SK-N-SH (cell line): ENCODE results near the gene IPPK. TPM values are rescaled to one million over a fixed set of nuclear protein-coding genes. Genes with fewer than 3 reads are reported as not detected.

Experiments used
- CTCF ChIA-PET: fragments of 300-600, 350-600 bp; formaldehyde crosslinking; extraction: SDS; loops from one replicate; lab custom pipeline; 2021; lab: Yijun Ruan, JAX
- POLR2A ChIA-PET: fragments of 350-600 bp; sonication (Branson Sonifier 250); formaldehyde crosslinking; extraction: SDS; loops from one replicate; lab custom pipeline; 2020; ENCODE audit warnings: antibody characterized with exemption, inconsistent platforms; lab: Yijun Ruan, JAX
- DNase-seq: peaks from one replicate; pipeline ENCODE4 v3.0.0; 2012
- H2AFZ ChIP-seq: fragments of 200-600 bp; sonication (generic); 2 replicates; pipeline ENCODE4 v1.8.1; 2016; ENCODE audit warnings: antibody characterized with exemption, mild to moderate bottlenecking, low read depth
- H3F3A ChIP-seq: fragments of 200-600 bp; sonication (generic); replicated peaks from 2 replicates; pipeline ENCODE3; 2016; ENCODE audit warnings: antibody characterized with exemption, mild to moderate bottlenecking; ENCODE audit not compliant: insufficient read depth
- H3K27ac ChIP-seq, 2 experiments: fragments of 200-500 bp in 1 of 2; fragments of 200-600 bp in 1 of 2; sonication (Bioruptor generic) in 1 of 2; sonication (generic), shearing (Covaris generic) in 1 of 2; 2 replicates each; pipeline versions ENCODE4 v1.5.1 to v1.6.1; 2014 to 2016; ENCODE audit warnings: low read depth in 2 of 2, inconsistent platforms in 1 of 2, low read length in 1 of 2, mild to moderate bottlenecking in 1 of 2, mixed read lengths in 1 of 2
- H3K27me3 ChIP-seq: fragments of 200-600 bp; sonication (generic), shearing (Covaris generic); 2 replicates; pipeline ENCODE4 v1.6.1; 2016; ENCODE audit warnings: mixed run types; ENCODE audit not compliant: insufficient read depth
- H3K36me3 ChIP-seq, 2 experiments: fragments of 200-500 bp in 1 of 2; fragments of 200-600 bp in 1 of 2; sonication (Bioruptor generic) in 1 of 2; sonication (generic) in 1 of 2; replicated peaks in 1 of 2; 2 replicates each; pipeline versions ENCODE3 to v1.5.1; 2014 to 2016; ENCODE audit warnings: low read length in 1 of 2, mild to moderate bottlenecking in 1 of 2; ENCODE audit not compliant: insufficient read depth in 2 of 2, control insufficient read depth in 1 of 2
- H3K4me1 ChIP-seq, 2 experiments: fragments of 200-500 bp in 1 of 2; fragments of 200-600 bp in 1 of 2; sonication (Bioruptor generic) in 1 of 2; sonication (generic), shearing (Covaris generic) in 1 of 2; 2 replicates each; pipeline versions ENCODE4 v1.5.1 to v1.6.1; 2014 to 2016; ENCODE audit warnings: low read depth in 1 of 2, low read length in 1 of 2, mixed run types in 1 of 2; ENCODE audit not compliant: insufficient read depth in 2 of 2, control insufficient read depth in 1 of 2
- H3K4me2 ChIP-seq: fragments of 200-600 bp; sonication (generic), shearing (Covaris generic); 2 replicates; pipeline ENCODE4 v1.6.1; 2017; ENCODE audit warnings: mixed run types
- H3K4me3 ChIP-seq, 2 experiments: fragments of 200-500 bp in 1 of 2; fragments of 200-600 bp in 1 of 2; sonication (Bioruptor generic) in 1 of 2; sonication (generic), shearing (Covaris generic) in 1 of 2; 2 replicates each; pipeline versions ENCODE4 v1.5.1 to v1.8.1; 2014 to 2016; ENCODE audit warnings: low read depth in 2 of 2, inconsistent platforms in 1 of 2, low read length in 1 of 2, mild to moderate bottlenecking in 1 of 2, mixed read lengths in 1 of 2, moderate library complexity in 1 of 2
- H3K79me2 ChIP-seq: fragments of 200-600 bp; sonication (generic); 2 replicates; pipeline ENCODE4 v1.8.1; 2017; ENCODE audit warnings: mild to moderate bottlenecking; ENCODE audit not compliant: insufficient read depth
- H3K9ac ChIP-seq: fragments of 200-600 bp; sonication (generic); 2 replicates; pipeline ENCODE4 v1.6.1; 2017; ENCODE audit warnings: mixed run types
- H3K9me2 ChIP-seq: fragments of 200-600 bp; sonication (generic); 2 replicates; pipeline ENCODE4 v1.6.1; 2017; ENCODE audit warnings: mixed run types
- H3K9me3 ChIP-seq: fragments of 200-600 bp; sonication (generic); 2 replicates; pipeline ENCODE4 v1.6.1; 2017; ENCODE audit warnings: mixed run types, mild to moderate bottlenecking, moderate library complexity
- H4K20me1 ChIP-seq: fragments of 200-600 bp; sonication (generic); 2 replicates; pipeline ENCODE4 v1.6.1; 2017; ENCODE audit warnings: mild to moderate bottlenecking, mixed run types; ENCODE audit not compliant: insufficient read depth
- ELF1 ChIP-seq: IDR thresholded peaks from 2 replicates; pipeline ENCODE4 v1.4.0; 2012
- EP300 ChIP-seq, 2 experiments: IDR thresholded peaks; 2 replicates each; pipeline versions ENCODE4 v1.4.0 to v1.6.1; 2012; ENCODE audit warnings: borderline replicate concordance in 1 of 2, low read depth in 1 of 2, low read length in 1 of 2
- EZH2phosphoT487 ChIP-seq: fragments of 200-600 bp; sonication (generic); IDR thresholded peaks from 2 replicates; pipeline ENCODE4 v1.6.1; 2017; ENCODE audit warnings: low read depth, mixed run types, mild to moderate bottlenecking, antibody characterized with exemption, moderate library complexity, borderline replicate concordance
- FOSL2 ChIP-seq: IDR thresholded peaks from 2 replicates; pipeline ENCODE4 v1.4.0; 2012; ENCODE audit warnings: low read depth, mild to moderate bottlenecking, moderate library complexity, borderline replicate concordance
- MEF2A ChIP-seq: IDR thresholded peaks from 2 replicates; pipeline ENCODE4 v1.4.0; 2012; ENCODE audit warnings: low read depth, borderline replicate concordance
- MXI1 ChIP-seq: IDR thresholded peaks from 2 replicates; pipeline ENCODE4 v1.6.1; 2012; ENCODE audit warnings: mild to moderate bottlenecking, low read depth, low read length, improper control_type of control experiment
- NFIC ChIP-seq: IDR thresholded peaks from 2 replicates; pipeline ENCODE4 v1.4.0; 2012; ENCODE audit warnings: borderline replicate concordance
- NRF1 ChIP-seq: IDR thresholded peaks from 2 replicates; pipeline ENCODE4 v1.6.1; 2012; ENCODE audit warnings: low read depth, mild to moderate bottlenecking, low read length
- POLR2AphosphoS5 ChIP-seq: IDR thresholded peaks from 2 replicates; pipeline ENCODE4 v1.6.1; 2012; ENCODE audit warnings: low read depth, low read length
- RCOR1 ChIP-seq: fragments of 150-350 bp; IDR thresholded peaks from 2 replicates; pipeline ENCODE4 v1.6.1; 2017; ENCODE audit warnings: antibody characterized with exemption, low read length
- RFX5 ChIP-seq: IDR thresholded peaks from 2 replicates; pipeline ENCODE4 v1.6.1; 2012; ENCODE audit warnings: mild to moderate bottlenecking, improper control_type of control experiment, low read length
- RXRA ChIP-seq: IDR thresholded peaks from 2 replicates; pipeline ENCODE4 v1.4.0; 2012; ENCODE audit warnings: low read depth, mild to moderate bottlenecking, borderline replicate concordance
- SIN3A ChIP-seq: IDR thresholded peaks from 2 replicates; pipeline ENCODE4 v1.6.1; 2012; ENCODE audit warnings: low read depth, mild to moderate bottlenecking, low read length, moderate library complexity, borderline replicate concordance
- TCF12 ChIP-seq: IDR thresholded peaks from 2 replicates; pipeline ENCODE4 v1.4.0; 2012
- WGBS: methylation state at CpG from one replicate; pipeline ENCODE4 v1.1.6; 2017; ENCODE audit warnings: low lambda C conversion rate; 5-methylcytosine and 5-hydroxymethylcytosine counted together
- polyA plus RNA-seq, 3 experiments: library from polyadenylated mRNA; depleted of rRNA; stranded (reverse); fragments of >200 nt; gene quantifications; 2 replicates each; pipeline ENCODE4 v1.2.3, GENCODE V29; 2012
- TF ChIP-seq, protein P1 (sequence below): fragments of 150-350 bp; IDR thresholded peaks from 2 replicates; pipeline ENCODE4 v1.6.1; 2017; ENCODE audit warnings: antibody characterized with exemption, low read length, low read depth, borderline replicate concordance
- TF ChIP-seq, protein P2 (sequence below): fragments of 200-600 bp; sonication (generic); IDR thresholded peaks from 2 replicates; pipeline ENCODE4 v1.6.1; 2017; ENCODE audit warnings: antibody characterized with exemption, mild to moderate bottlenecking, moderate library complexity
- TF ChIP-seq, protein P3 (sequence below): IDR thresholded peaks from 2 replicates; pipeline ENCODE4 v1.4.0; 2012; ENCODE audit warnings: low read depth

The IPPK gene
- polyA plus RNA-seq, 1 of the 3 experiments (the other 2 are of a cell fraction): 16.5 TPM

DNA sequence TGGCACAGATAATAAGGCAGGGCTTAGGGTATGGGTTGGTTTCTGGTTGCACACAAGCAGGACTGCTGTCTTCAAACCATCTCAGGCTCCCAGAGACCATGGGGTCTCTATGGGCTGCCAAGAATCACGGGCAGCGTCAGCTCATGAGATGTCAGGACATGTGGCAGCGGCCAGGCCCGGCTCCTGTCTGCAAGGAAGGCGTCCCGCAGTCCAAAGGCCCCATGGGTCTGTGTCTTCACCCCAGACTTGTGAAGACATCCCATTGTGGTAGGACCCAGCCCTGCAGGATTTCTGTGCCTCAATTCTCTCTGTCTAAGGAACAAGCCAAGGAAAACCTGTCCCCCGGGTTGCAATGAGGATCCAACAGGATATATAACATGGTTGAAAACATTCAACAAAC is 32.6 kb downstream of the IPPK start:
- H3K79me2 ChIP-seq: no peaks in the 10 kb centered on the region
- 100% methylated on average over 3 of the region's 7 CpGs for WGBS
- no peak overlapping the region for H3K4me3 ChIP-seq
- no peaks in the 10 kb centered on the region for H3K9me3 ChIP-seq
- no peak overlapping the region for H3K4me2 ChIP-seq
- DNase-seq: no peak
- no peaks in the 10 kb centered on the region for H3K4me1 ChIP-seq
- H3K9me2 ChIP-seq: no peaks in the 10 kb centered on the region
- no peak overlapping the region for H3K27ac ChIP-seq
- no peaks in the 10 kb centered on the region for H4K20me1 ChIP-seq
- H3K36me3 ChIP-seq: peaks cover 24 to 78% of the 10 kb centered on the region in 2 experiments
- ChIA-PET CTCF (no interaction called here), POLR2A (no interaction called here)
- H3K27me3 ChIP-seq: no peaks in the 10 kb centered on the region
- no peak overlapping the region for H2AFZ ChIP-seq
- TF ChIP-seq NRF1: no peak
- no peak for TF ChIP-seq TCF12
- no peak for TF ChIP-seq RCOR1
- TF ChIP-seq MEF2A: no peak
- TF ChIP-seq RXRA: no peak
- TF ChIP-seq, protein P1, sequence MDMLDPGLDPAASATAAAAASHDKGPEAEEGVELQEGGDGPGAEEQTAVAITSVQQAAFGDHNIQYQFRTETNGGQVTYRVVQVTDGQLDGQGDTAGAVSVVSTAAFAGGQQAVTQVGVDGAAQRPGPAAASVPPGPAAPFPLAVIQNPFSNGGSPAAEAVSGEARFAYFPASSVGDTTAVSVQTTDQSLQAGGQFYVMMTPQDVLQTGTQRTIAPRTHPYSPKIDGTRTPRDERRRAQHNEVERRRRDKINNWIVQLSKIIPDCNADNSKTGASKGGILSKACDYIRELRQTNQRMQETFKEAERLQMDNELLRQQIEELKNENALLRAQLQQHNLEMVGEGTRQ: no peak
- no peak for TF ChIP-seq POLR2AphosphoS5
- TF ChIP-seq ELF1: no peak
- no peaks in the 10 kb centered on the region for H3F3A ChIP-seq
- H3K9ac ChIP-seq: no peak overlapping the region

DNA sequence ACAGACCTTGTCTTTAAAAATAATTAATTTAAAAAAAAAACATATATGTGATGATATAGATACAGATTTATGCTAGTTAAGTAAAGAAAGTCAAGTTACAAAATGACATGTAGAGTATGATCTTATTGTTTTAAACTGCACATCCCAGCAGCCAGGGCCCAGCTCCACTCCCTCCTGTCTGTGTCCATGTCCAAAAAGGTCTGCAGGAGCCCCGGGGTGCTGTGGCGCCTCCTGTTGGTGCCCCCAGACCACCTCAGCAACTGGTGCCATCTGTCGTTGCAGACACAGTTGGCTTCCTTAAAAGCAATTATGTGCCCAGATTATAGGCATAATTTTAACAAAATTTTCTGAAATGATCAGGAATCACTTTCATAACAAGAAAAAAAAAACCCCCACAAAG is 33.3 kb downstream of the IPPK start:
- Histone ChIP-seq H3K9me3 (no peaks in the 10 kb centered on the region), H3K4me3 (no peak overlapping the region), H3K27me3 (no peaks in the 10 kb centered on the region), H3K79me2 (no peaks in the 10 kb centered on the region), H3K27ac (no peak overlapping the region), H3K9ac (no peak overlapping the region), H3K4me1 (no peaks in the 10 kb centered on the region), H2AFZ (no peak overlapping the region), H3K9me2 (no peaks in the 10 kb centered on the region), H3K36me3 (peaks cover 24 to 79% of the 10 kb centered on the region in 2 experiments), H4K20me1 (no peaks in the 10 kb centered on the region), H3F3A (no peaks in the 10 kb centered on the region), H3K4me2 (no peak overlapping the region)
- POLR2A ChIA-PET: no interaction called here
- WGBS: 75% methylated on average over 3 of the region's 3 CpGs
- TF ChIP-seq, protein P2, sequence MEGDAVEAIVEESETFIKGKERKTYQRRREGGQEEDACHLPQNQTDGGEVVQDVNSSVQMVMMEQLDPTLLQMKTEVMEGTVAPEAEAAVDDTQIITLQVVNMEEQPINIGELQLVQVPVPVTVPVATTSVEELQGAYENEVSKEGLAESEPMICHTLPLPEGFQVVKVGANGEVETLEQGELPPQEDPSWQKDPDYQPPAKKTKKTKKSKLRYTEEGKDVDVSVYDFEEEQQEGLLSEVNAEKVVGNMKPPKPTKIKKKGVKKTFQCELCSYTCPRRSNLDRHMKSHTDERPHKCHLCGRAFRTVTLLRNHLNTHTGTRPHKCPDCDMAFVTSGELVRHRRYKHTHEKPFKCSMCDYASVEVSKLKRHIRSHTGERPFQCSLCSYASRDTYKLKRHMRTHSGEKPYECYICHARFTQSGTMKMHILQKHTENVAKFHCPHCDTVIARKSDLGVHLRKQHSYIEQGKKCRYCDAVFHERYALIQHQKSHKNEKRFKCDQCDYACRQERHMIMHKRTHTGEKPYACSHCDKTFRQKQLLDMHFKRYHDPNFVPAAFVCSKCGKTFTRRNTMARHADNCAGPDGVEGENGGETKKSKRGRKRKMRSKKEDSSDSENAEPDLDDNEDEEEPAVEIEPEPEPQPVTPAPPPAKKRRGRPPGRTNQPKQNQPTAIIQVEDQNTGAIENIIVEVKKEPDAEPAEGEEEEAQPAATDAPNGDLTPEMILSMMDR: peak; percentile 37
- no peak for TF ChIP-seq FOSL2
- CTCF ChIA-PET: interaction anchor here (3.4 to 3.8 kb wide), 2 partner anchors 15 to 497 kb away, joined by 13 to 30 read pairs; no protein-coding TSS in a partner anchor
- DNase-seq: no peak

DNA sequence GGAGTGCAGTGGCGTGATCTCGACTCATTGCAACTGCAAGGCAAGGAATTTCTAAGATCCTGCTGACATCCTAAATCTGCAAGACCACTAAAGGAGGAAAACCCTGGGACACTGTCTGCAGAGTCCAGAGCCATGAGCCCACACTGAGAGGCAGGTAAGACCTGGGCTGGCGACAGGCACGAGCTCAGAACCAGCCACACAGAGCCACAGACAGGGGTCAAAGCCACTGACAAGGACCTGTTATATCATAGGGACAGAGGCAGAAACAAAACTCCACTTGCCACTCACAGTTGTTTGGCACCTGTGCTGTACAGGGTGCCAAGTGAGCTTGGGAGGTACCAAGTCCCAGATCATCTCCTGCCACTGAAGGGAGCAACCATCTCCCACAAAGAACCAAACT is 34.2 kb downstream of the IPPK start:
- no peak for DNase-seq
- H3K9ac ChIP-seq: no peak overlapping the region
- peaks cover 24 to 74% of the 10 kb centered on the region in 2 experiments for H3K36me3 ChIP-seq
- H3K79me2 ChIP-seq: no peaks in the 10 kb centered on the region
- H3K4me3 ChIP-seq: no peak overlapping the region
- WGBS: 92% methylated on average over 4 of the region's 4 CpGs
- no peaks in the 10 kb centered on the region for H3K9me3 ChIP-seq
- no peak overlapping the region for H2AFZ ChIP-seq
- no peaks in the 10 kb centered on the region for H3K4me1 ChIP-seq
- no peak overlapping the region for H3K27ac ChIP-seq
- CTCF ChIA-PET: interaction anchor here (1.0 to 3.8 kb wide), 13 partner anchors 9 to 496 kb away, joined by 3 to 30 read pairs (median 4); partner anchors contain the start of gene CENPP
- H4K20me1 ChIP-seq: no peaks in the 10 kb centered on the region
- H3K27me3 ChIP-seq: no peaks in the 10 kb centered on the region
- POLR2A ChIA-PET: no interaction called here
- H3K9me2 ChIP-seq: no peaks in the 10 kb centered on the region
- no peaks in the 10 kb centered on the region for H3F3A ChIP-seq
- H3K4me2 ChIP-seq: no peak overlapping the region
- TF ChIP-seq MXI1 (no peak), SIN3A (no peak), TCF12 (no peak), NFIC (no peak), EP300 (IDR thresholded peaks at IDR 0.05; ENCODE audit: borderline replicate concordance in 1 of 2, low read depth in 1 of 2, low read length in 1 of 2) (no peak), EZH2phosphoT487 (no peak), RCOR1 (no peak), RXRA (no peak), RFX5 (no peak), MEF2A (no peak)
- TF ChIP-seq, protein P3, sequence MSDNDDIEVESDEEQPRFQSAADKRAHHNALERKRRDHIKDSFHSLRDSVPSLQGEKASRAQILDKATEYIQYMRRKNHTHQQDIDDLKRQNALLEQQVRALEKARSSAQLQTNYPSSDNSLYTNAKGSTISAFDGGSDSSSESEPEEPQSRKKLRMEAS: no peak
- TF ChIP-seq, protein P1: no peak
